Stromal cell of bone marrow (primary cell): ENCODE results near the gene NEK9.
A peak's percentile ranks its signal among the peaks of the same experiment; 100 is the strongest.

ENCODE experiments used
- DNase-seq: peaks from one replicate; pipeline ENCODE4 v3.0.0-alpha.2; 2012; ENCODE audit warnings: low read depth

NEK9 gene

GRCh38 chr14:75066691-75067090 lies 60.2 kb downstream of the NEK9 start:
- DNase-seq = no peak

GRCh38 chr14:75064205-75064567 lies 62.7 kb downstream of the NEK9 start:
- no peak for DNase-seq

GRCh38 chr14:75063491-75064204 lies 63.2 kb downstream of the NEK9 start, which contains the start of gene ACYP1:
TSS of gene ACYP1 (minus strand) at chr14:75064024. CDS start at chr14:75063553, 471 bp downstream.
- peak; percentile 79 for DNase-seq

GRCh38 chr14:75063013-75063412 lies 63.8 kb downstream of the NEK9 start:
- no peak for DNase-seq

- DNase-seq = no peak
Measured at GRCh38 chr14:75060420-75060819, 66.4 kb downstream of the NEK9 start.

GRCh38 chr14:75059642-75060041 lies 67.2 kb downstream of the NEK9 start:
- DNase-seq = no peak

GRCh38 chr14:75054421-75054820 lies 72.4 kb downstream of the NEK9 start:
- no peak for DNase-seq

- DNase-seq = no peak
Measured at GRCh38 chr14:75053396-75054291, 73.2 kb downstream of the NEK9 start.

GRCh38 chr14:75051556-75051899 lies 75.3 kb downstream of the NEK9 start:
- no peak for DNase-seq

GRCh38 chr14:75050852-75051555 lies 75.8 kb downstream of the NEK9 start, which contains the start of gene MLH3:
TSS of gene MLH3 (minus strand) at chr14:75051467. CDS start at chr14:75049655, 1,812 bp downstream.
- peak; percentile 48 for DNase-seq

GRCh38 chr14:75049731-75050201 lies 77.1 kb downstream of the NEK9 start:
- DNase-seq = peak; percentile 72

- peak; percentile 65 for DNase-seq
Measured at GRCh38 chr14:75049136-75049535, 77.7 kb downstream of the NEK9 start.

GRCh38 chr14:75048101-75048500 lies 78.7 kb downstream of the NEK9 start:
- DNase-seq = no peak

- DNase-seq = no peak
Measured at GRCh38 chr14:75047506-75047905, 79.3 kb downstream of the NEK9 start.

- peak; percentile 40 for DNase-seq
Measured at GRCh38 chr14:75046899-75047298, 79.9 kb downstream of the NEK9 start.

- DNase-seq = no peak
Measured at GRCh38 chr14:75046275-75046674, 80.6 kb downstream of the NEK9 start.

GRCh38 chr14:75044752-75045151 lies 82.1 kb downstream of the NEK9 start:
- DNase-seq = no peak

- no peak for DNase-seq
Measured at GRCh38 chr14:75044322-75044721, 82.5 kb downstream of the NEK9 start.

GRCh38 chr14:75042035-75042434 lies 84.8 kb downstream of the NEK9 start:
- DNase-seq = no peak

- DNase-seq = no peak
Measured at GRCh38 chr14:75041613-75042012, 85.2 kb downstream of the NEK9 start.

- DNase-seq = no peak
Measured at GRCh38 chr14:75040959-75041358, 85.9 kb downstream of the NEK9 start.

- DNase-seq = no peak
Measured at GRCh38 chr14:75040507-75040906, 86.3 kb downstream of the NEK9 start.
